ENCODE measurements around the gene SCGB1C2. TPM values are rescaled to one million over a fixed set of nuclear protein-coding genes. Genes with fewer than 3 reads are reported as not detected.
"Not testable (repeated sequence)": the region's sequence is repeated elsewhere in the genome, so short reads cannot be mapped to it uniquely, and the experiment has no call there.

SCGB1C2 gene
- total RNA-seq, 2 donors from 2014 or later, result not detected

DNA sequence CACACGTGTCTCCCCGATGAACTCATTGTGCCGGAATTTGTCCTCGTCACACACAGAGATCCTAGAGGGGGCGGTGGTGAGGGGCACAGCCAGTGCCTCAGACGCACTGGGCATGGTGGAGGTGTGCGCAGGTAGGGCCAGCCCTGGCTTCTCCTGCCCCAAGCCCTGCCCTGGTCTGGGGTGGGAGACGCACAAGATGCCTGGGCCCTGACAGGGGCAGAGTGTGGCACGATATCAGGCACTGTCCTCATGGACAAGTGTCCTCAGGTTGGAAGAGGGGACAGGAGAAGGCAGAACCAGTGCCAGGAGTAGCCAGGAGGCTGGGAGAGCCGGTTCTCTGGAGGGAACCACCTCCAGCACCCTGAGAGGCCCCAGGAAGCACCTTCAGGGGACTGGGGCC is 24.1 kb downstream of the SCGB1C2 start:
- Histone ChIP-seq H3K9me3 (no peaks in the 10 kb centered on the region), H3K36me3 (no peaks in the 10 kb centered on the region), H3K27ac (no peak overlapping the region), H3K27me3 (replicated peaks; ENCODE audit: insufficient read depth) (no peaks in the 10 kb centered on the region), H3K4me3 (no peak overlapping the region), H3K4me1 (ENCODE audit: control insufficient read depth in 1 of 2, low read depth in 2 of 2) (no peaks in the 10 kb centered on the region)
- TF ChIP-seq, protein P1, sequence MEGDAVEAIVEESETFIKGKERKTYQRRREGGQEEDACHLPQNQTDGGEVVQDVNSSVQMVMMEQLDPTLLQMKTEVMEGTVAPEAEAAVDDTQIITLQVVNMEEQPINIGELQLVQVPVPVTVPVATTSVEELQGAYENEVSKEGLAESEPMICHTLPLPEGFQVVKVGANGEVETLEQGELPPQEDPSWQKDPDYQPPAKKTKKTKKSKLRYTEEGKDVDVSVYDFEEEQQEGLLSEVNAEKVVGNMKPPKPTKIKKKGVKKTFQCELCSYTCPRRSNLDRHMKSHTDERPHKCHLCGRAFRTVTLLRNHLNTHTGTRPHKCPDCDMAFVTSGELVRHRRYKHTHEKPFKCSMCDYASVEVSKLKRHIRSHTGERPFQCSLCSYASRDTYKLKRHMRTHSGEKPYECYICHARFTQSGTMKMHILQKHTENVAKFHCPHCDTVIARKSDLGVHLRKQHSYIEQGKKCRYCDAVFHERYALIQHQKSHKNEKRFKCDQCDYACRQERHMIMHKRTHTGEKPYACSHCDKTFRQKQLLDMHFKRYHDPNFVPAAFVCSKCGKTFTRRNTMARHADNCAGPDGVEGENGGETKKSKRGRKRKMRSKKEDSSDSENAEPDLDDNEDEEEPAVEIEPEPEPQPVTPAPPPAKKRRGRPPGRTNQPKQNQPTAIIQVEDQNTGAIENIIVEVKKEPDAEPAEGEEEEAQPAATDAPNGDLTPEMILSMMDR (IDR thresholded peaks at IDR 0.05), result no peak
- ATAC-seq (ENCODE audit: insufficient number of reproducible peaks, low FRiP score, low read depth), result no peak
- no peak for DNase-seq (ENCODE audit: low spot score)

DNA sequence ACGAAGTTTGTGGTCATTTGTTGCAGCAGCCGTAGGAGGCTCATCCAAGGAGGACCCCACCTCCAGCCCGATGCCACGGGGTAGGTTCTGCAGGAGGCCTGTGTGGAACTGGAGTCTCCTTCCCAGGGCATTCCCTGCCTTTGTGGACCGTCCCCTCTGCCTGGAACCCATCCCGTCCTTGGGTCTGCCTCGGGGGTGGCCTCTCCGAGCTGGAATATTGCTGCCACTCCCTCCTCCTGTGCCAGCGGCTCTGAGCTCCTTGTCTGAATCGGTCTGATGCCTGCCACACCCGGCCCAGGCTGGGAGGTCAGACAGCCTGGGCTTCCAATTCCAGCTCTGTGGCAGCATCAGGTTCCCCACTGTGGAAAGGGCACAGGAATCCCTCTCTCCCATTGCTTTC is 25.3 kb downstream of the SCGB1C2 start:
- no peaks in the 10 kb centered on the region for H3K4me1 ChIP-seq (ENCODE audit: control insufficient read depth in 1 of 2, low read depth in 2 of 2)
- H3K27ac ChIP-seq, result no peak overlapping the region
- H3K27me3 ChIP-seq (replicated peaks; ENCODE audit: insufficient read depth), result no peaks in the 10 kb centered on the region
- H3K9me3 ChIP-seq, result no peaks in the 10 kb centered on the region
- H3K36me3 ChIP-seq, result no peaks in the 10 kb centered on the region
- ATAC-seq (ENCODE audit: insufficient number of reproducible peaks, low FRiP score, low read depth) (no peak), DNase-seq (ENCODE audit: low spot score) (no peak)
- TF ChIP-seq, protein P1 (IDR thresholded peaks at IDR 0.05), result no peak
- H3K4me3 ChIP-seq, result no peak overlapping the region

DNA sequence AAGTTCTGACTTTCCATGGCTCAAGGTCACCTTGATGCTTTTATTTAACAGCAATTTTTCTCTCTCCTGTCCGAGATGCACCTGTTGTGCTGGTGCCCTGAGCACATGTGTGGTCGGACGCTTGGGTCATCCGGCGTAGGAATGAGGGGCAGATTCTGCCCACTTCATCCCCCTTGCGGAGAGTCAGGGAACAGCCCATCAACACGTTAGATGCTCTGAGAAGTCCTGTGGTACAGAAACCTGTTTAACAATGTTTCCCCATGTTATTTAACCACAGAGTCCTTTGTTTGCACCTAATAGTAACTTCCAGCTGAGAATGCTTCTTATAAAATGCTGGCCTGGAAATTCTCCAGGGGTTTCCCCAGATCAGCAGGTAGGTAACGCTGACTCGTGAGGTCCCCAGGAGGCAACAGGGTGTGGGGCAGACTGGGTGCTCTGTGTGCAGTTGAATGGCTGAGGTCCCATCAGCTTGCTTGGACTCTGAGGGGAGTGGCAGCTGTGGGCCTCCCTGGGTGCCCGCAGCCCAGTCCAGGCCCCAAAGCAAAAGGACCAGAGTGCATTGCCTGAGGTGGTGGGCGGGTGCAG is 26.2 kb downstream of the SCGB1C2 start:
- Histone ChIP-seq H3K4me1 (ENCODE audit: control insufficient read depth in 1 of 2, low read depth in 2 of 2) (no peaks in the 10 kb centered on the region), H3K36me3 (no peaks in the 10 kb centered on the region), H3K27ac (no peak overlapping the region), H3K27me3 (replicated peaks; ENCODE audit: insufficient read depth) (no peaks in the 10 kb centered on the region), H3K9me3 (no peaks in the 10 kb centered on the region), H3K4me3 (no peak overlapping the region)
- no peak for DNase-seq (ENCODE audit: low spot score)
- no peak for ATAC-seq (ENCODE audit: insufficient number of reproducible peaks, low FRiP score, low read depth)
- TF ChIP-seq, protein P1 (IDR thresholded peaks at IDR 0.05), result no peak

DNA sequence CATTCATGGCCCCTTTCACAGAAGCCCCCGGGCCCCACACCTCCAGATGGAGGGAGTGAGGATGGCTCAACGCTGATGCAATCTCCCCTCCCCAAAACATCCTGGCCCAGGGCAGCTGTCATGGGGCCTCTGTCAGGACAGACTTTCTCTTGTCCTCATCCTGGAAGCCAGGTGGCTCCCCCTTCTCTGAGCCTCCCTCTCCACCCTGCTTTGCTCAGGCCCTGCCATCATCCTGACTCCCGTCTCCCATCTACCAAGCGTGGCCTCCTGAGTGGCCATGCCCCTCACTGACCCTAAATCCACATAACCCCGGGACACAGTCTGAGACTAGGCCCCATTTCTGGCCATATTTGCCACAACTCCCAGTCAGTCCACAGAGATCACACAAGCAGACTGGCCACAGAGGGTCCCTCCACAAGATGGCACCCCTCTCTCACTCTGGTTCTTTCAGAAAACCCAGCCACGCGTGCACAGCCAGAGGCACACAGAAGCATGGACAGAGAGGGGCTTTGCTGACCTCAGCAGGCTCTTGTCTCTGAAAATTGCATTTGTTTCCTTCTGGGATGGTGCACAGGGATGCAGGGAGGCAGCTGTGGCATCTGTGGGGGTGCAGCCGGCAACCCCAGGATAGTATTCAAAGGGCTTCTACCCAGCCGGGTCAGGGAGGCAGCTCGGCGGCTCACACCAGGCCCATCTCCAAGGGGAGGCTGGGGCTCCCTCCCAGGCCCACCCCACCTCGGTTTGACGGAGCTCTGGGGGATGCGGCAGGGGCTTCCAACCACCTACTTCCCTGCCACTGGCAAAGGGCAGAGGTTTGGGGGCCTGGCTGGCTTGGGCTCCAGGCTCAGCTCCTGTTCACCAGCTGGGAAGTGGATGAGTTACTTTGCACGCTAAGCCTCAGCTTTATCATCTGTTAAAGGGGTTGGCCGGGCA is 27.2 kb downstream of the SCGB1C2 start:
- DNase-seq (ENCODE audit: low spot score) (no peak), ATAC-seq (ENCODE audit: insufficient number of reproducible peaks, low FRiP score, low read depth) (no peak)

DNA sequence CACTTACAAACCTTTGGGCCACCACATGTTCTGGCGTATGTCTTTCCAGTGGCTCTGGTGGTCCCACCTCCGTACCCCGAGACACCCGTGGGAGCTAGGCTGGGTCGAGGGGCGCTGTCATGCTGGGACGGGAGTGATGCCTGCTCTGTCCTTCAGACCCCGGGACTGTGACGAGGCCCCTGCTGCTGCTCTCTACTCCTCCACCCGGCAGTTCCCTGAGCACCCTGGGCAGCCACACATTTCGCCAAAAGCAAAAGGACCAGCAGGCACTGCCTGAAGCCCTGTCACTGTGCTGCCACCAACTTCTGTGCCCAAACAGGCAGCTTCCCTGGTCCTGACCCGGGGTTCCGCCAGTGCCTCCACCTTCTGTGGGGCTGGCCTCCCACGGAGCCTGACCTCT is 28.6 kb downstream of the SCGB1C2 start:
- TF ChIP-seq, protein P1 (IDR thresholded peaks at IDR 0.05), result no peak

More for the DNA sequence above, 27.2 kb downstream of the SCGB1C2 start:
- H3K27ac ChIP-seq, result no peak overlapping the region
- H3K9me3 ChIP-seq, result no peaks in the 10 kb centered on the region
- no peaks in the 10 kb centered on the region for H3K4me1 ChIP-seq (ENCODE audit: control insufficient read depth in 1 of 2, low read depth in 2 of 2)
- no peak overlapping the region for H3K4me3 ChIP-seq
- TF ChIP-seq, protein P1 (IDR thresholded peaks at IDR 0.05), result no peak
- no peaks in the 10 kb centered on the region for H3K36me3 ChIP-seq
- no peaks in the 10 kb centered on the region for H3K27me3 ChIP-seq (replicated peaks; ENCODE audit: insufficient read depth)

DNA sequence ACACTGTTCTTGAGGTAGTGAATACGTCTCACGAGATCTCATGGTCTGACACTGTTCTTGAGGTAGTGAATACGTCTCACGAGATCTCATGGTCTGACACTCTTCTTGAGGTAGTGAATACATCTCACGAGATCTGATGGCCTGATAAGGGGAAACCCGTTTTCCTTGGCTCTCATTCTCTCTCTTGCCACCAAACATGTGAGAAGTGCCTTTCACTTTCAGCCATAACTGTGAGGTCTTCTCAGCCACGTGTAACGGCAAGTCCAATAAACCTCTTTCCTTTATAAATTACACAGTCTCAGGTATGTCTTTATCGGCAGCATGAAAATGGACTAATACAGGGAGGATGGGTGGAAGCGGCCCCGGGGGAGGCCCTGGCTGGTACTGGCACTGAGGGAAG is 31.2 kb downstream of the SCGB1C2 start:
- not testable (repeated sequence) for H3K27me3 ChIP-seq (replicated peaks; ENCODE audit: insufficient read depth); H3K4me3 ChIP-seq; H3K27ac ChIP-seq; H3K36me3 ChIP-seq; H3K9me3 ChIP-seq; DNase-seq (ENCODE audit: low spot score); H3K4me1 ChIP-seq (ENCODE audit: control insufficient read depth in 1 of 2, low read depth in 2 of 2); ATAC-seq (ENCODE audit: insufficient number of reproducible peaks, low FRiP score, low read depth)

More for the DNA sequence above, 28.6 kb downstream of the SCGB1C2 start:
- DNase-seq (ENCODE audit: low spot score) (no peak), ATAC-seq (ENCODE audit: insufficient number of reproducible peaks, low FRiP score, low read depth) (no peak)
- H3K27me3 ChIP-seq (replicated peaks; ENCODE audit: insufficient read depth), result no peaks in the 10 kb centered on the region
- H3K27ac ChIP-seq, result no peak overlapping the region
- H3K4me1 ChIP-seq (ENCODE audit: control insufficient read depth in 1 of 2, low read depth in 2 of 2), result no peaks in the 10 kb centered on the region
- H3K9me3 ChIP-seq, result no peaks in the 10 kb centered on the region
- no peak overlapping the region for H3K4me3 ChIP-seq
- no peaks in the 10 kb centered on the region for H3K36me3 ChIP-seq
